Prostate gland (tissue), 2 donors: ENCODE measurements around the gene TMEM198.

Source experiments
- POLR2A ChIP-seq: fragments of 450-650 bp; IDR thresholded peaks from one replicate; pipeline ENCODE4 v1.6.1; 2016; ENCODE audit warnings: antibody characterized with exemption, mild to moderate bottlenecking
- POLR2AphosphoS5 ChIP-seq: sonication (generic); formaldehyde crosslinking; IDR thresholded peaks from one replicate; pipeline ENCODE4 v1.6.1; 2017; ENCODE audit warnings: antibody characterized with exemption
- TF ChIP-seq, protein P1 (sequence below), 4 experiments: fragments of 200-600 bp in 2 of 4; fragments of 450-650 bp in 2 of 4; sonication (generic) in 2 of 4; IDR thresholded peaks; 1 replicate in 3 of 4; 2 replicates in 1 of 4; pipeline ENCODE4 v1.5.1; 2016 to 2019; ENCODE audit warnings: antibody characterized with exemption in 4 of 4, mild to moderate bottlenecking in 2 of 4, moderate library complexity in 2 of 4

GRCh38 chr2:219527076-219527394, 16.8 kb upstream of the TMEM198 start:
- TF ChIP-seq, protein P1, sequence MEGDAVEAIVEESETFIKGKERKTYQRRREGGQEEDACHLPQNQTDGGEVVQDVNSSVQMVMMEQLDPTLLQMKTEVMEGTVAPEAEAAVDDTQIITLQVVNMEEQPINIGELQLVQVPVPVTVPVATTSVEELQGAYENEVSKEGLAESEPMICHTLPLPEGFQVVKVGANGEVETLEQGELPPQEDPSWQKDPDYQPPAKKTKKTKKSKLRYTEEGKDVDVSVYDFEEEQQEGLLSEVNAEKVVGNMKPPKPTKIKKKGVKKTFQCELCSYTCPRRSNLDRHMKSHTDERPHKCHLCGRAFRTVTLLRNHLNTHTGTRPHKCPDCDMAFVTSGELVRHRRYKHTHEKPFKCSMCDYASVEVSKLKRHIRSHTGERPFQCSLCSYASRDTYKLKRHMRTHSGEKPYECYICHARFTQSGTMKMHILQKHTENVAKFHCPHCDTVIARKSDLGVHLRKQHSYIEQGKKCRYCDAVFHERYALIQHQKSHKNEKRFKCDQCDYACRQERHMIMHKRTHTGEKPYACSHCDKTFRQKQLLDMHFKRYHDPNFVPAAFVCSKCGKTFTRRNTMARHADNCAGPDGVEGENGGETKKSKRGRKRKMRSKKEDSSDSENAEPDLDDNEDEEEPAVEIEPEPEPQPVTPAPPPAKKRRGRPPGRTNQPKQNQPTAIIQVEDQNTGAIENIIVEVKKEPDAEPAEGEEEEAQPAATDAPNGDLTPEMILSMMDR (IDR thresholded peaks at IDR 0.05) = no peak
- TF ChIP-seq POLR2AphosphoS5 (no peak), POLR2A (no peak)
